Measurements from ENCODE around the gene MYCBP2.

DNA sequence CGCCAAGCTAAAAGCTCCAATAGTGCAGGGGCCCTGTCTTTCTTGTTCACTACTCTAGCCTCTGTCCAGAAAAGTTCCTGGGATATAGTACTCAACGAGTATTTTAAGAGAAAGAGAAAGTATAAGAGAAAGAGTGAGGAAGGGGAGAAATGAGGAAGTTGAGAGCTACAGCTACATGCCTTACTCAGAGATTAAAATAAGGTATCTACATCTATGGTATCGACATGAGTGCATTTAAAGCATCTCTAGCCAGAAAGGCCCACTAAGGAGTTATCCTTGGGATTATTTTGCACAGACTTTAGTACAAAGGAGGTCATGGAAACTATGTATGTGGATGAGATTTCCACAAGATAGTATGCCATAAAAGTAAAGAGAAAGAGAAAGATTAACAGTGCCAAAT lies 28.5 kb downstream of the MYCBP2 start:
- TF ChIP-seq, protein P1, sequence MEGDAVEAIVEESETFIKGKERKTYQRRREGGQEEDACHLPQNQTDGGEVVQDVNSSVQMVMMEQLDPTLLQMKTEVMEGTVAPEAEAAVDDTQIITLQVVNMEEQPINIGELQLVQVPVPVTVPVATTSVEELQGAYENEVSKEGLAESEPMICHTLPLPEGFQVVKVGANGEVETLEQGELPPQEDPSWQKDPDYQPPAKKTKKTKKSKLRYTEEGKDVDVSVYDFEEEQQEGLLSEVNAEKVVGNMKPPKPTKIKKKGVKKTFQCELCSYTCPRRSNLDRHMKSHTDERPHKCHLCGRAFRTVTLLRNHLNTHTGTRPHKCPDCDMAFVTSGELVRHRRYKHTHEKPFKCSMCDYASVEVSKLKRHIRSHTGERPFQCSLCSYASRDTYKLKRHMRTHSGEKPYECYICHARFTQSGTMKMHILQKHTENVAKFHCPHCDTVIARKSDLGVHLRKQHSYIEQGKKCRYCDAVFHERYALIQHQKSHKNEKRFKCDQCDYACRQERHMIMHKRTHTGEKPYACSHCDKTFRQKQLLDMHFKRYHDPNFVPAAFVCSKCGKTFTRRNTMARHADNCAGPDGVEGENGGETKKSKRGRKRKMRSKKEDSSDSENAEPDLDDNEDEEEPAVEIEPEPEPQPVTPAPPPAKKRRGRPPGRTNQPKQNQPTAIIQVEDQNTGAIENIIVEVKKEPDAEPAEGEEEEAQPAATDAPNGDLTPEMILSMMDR (IDR thresholded peaks at IDR 0.05) = no peak
- no peak for TF ChIP-seq POLR2A (IDR thresholded peaks at IDR 0.05)
